Fibroblast of lung (primary cell): ENCODE data around the gene C17orf58.

Source experiments
- EZH2 ChIP-seq: IDR thresholded peaks from 2 replicates; pipeline ENCODE4 v1.5.1; 2012; ENCODE audit warnings: low read length, control low read depth, mild to moderate bottlenecking; ENCODE audit errors: missing control alignments
- TF ChIP-seq, protein P1 (sequence below), 2 donors: IDR thresholded peaks in 1 of 2; conservative IDR thresholded peaks in 1 of 2; 1 replicate in 1 of 2; 2 replicates in 1 of 2; pipeline ENCODE4 v1.5.1; 2011 to 2012; ENCODE audit warnings: low read length in 2 of 2, control low read depth in 1 of 2, inconsistent platforms in 1 of 2, low read depth in 1 of 2, mild to moderate bottlenecking in 1 of 2

DNA sequence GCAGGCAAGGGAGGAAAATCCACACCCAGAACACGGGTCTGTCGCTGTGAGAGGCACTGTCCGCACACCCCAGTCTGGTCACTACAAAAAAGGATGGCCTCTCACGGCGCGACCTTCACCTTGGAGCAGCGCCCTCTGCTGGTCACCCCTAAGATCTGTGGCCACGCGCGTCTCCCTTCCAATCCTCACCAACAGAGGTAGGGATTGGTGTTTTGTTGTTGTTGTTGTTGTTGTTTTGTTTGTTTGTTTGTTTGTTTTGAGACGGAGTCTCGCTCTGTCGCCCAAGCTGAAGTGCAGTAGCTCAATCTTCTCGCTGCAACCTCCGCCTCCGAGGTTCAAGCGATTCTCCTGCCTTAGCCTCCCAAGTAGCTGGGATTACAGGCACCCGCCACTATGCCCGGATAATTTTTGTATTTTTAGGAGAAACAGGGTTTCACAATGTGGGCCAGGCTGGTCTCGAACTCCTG lies 15.0 kb upstream of the C17orf58 start:
- TF ChIP-seq, protein P1, sequence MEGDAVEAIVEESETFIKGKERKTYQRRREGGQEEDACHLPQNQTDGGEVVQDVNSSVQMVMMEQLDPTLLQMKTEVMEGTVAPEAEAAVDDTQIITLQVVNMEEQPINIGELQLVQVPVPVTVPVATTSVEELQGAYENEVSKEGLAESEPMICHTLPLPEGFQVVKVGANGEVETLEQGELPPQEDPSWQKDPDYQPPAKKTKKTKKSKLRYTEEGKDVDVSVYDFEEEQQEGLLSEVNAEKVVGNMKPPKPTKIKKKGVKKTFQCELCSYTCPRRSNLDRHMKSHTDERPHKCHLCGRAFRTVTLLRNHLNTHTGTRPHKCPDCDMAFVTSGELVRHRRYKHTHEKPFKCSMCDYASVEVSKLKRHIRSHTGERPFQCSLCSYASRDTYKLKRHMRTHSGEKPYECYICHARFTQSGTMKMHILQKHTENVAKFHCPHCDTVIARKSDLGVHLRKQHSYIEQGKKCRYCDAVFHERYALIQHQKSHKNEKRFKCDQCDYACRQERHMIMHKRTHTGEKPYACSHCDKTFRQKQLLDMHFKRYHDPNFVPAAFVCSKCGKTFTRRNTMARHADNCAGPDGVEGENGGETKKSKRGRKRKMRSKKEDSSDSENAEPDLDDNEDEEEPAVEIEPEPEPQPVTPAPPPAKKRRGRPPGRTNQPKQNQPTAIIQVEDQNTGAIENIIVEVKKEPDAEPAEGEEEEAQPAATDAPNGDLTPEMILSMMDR (conservative IDR thresholded peaks at IDR 0.05 in 1 of 2, IDR thresholded peaks at IDR 0.05 in 1 of 2; ENCODE audit: low read depth in 1 of 2, low read length in 2 of 2), result peak; percentile 51 to 68
- TF ChIP-seq EZH2, result no peak
